ENCODE data around the gene STARD10. TPM values are rescaled to one million over a fixed set of nuclear protein-coding genes. Genes with fewer than 3 reads are reported as not detected.

Gene STARD10
- polyA plus RNA-seq, 2 of the 4 experiments (the other 2 are of a cell fraction), result 21.2 to 23.2 TPM

- Histone ChIP-seq H3K4me2 (no peak overlapping the region), H3K27ac (no peak overlapping the region), H3K4me1 (peaks cover 7% of the 10 kb centered on the region; the same call in 2 of the 3 replicates), H3K4me3 (no peak overlapping the region), H3K9me3 (no peaks in the 10 kb centered on the region)
- DNase-seq (ENCODE audit: low read depth in 1 of 2, low spot score in 1 of 2) (no peak), FAIRE-seq (no peak), ATAC-seq (no peak)
- ChIA-PET CTCF (interaction anchor here (1.2 to 3.3 kb wide), 4 partner anchors 26 to 522 kb away, joined by 3 to 20 read pairs (median 4); no protein-coding TSS in a partner anchor), POLR2A (no interaction called here)
- no peak for TF ChIP-seq JUN (IDR thresholded peaks at IDR 0.05)
- TF ChIP-seq HOXB13 (CRISPR knock-in tag; IDR thresholded peaks at IDR 0.05; ENCODE audit: low read depth), result no peak
- TF ChIP-seq FOSB (CRISPR knock-in tag; IDR thresholded peaks at IDR 0.05), result no peak
- TF ChIP-seq ESRRA (IDR thresholded peaks at IDR 0.05; ENCODE audit: borderline replicate concordance, low read length), result no peak
- no peak for TF ChIP-seq BHLHE40 (IDR thresholded peaks at IDR 0.05; ENCODE audit: low read depth, low read length)
- no peak for TF ChIP-seq ZNF302 (CRISPR knock-in tag; IDR thresholded peaks at IDR 0.05)
- no peak for TF ChIP-seq GATA3 (IDR thresholded peaks at IDR 0.05; ENCODE audit: borderline replicate concordance)
- TF ChIP-seq TP53 (CRISPR knock-in tag; IDR thresholded peaks at IDR 0.05), result no peak
- TF ChIP-seq TFCP2L1 (CRISPR knock-in tag; IDR thresholded peaks at IDR 0.05), result no peak
- no peak for TF ChIP-seq KDM1A (IDR thresholded peaks at IDR 0.05; ENCODE audit: low read depth)
- no peak for TF ChIP-seq RNF2 (IDR thresholded peaks at IDR 0.05; ENCODE audit: borderline replicate concordance, low read depth)
- TF ChIP-seq, protein P1, sequence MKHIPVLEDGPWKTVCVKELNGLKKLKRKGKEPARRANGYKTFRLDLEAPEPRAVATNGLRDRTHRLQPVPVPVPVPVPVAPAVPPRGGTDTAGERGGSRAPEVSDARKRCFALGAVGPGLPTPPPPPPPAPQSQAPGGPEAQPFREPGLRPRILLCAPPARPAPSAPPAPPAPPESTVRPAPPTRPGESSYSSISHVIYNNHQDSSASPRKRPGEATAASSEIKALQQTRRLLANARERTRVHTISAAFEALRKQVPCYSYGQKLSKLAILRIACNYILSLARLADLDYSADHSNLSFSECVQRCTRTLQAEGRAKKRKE (CRISPR knock-in tag; IDR thresholded peaks at IDR 0.05; ENCODE audit: low read depth), result no peak
- TF ChIP-seq RCOR1 (IDR thresholded peaks at IDR 0.05; ENCODE audit: low read depth, low read length), result no peak
- WGBS (ENCODE audit: missing lambda C conversion rate), result 94% methylated on average over 4 of the region's 4 CpGs
Observed at GRCh38 chr11:72767203-72768062, 26.4 kb downstream of the STARD10 start.

- CTCF ChIA-PET, result interaction anchor here (0.6 to 3.3 kb wide), 3 partner anchors 27 to 62 kb away, joined by 3 to 20 read pairs (median 4); no protein-coding TSS in a partner anchor
- DNase-seq (ENCODE audit: low read depth in 1 of 2, low spot score in 1 of 2), result no peak
- ATAC-seq, result no peak; a peak in 1 of 6 replicates
- H3K27ac ChIP-seq, result no peak overlapping the region
- H3K9me3 ChIP-seq, result no peaks in the 10 kb centered on the region
- TF ChIP-seq POLR2A (IDR thresholded peaks at IDR 0.05; ENCODE audit: low read length) (no peak), HOXB5 (CRISPR knock-in tag; IDR thresholded peaks at IDR 0.05) (no peak), NPAS2 (CRISPR knock-in tag; IDR thresholded peaks at IDR 0.05; ENCODE audit: borderline replicate concordance) (no peak), MYC (IDR thresholded peaks at IDR 0.05; ENCODE audit: borderline replicate concordance, low read length) (no peak), KDM1A (IDR thresholded peaks at IDR 0.05; ENCODE audit: low read depth) (no peak), MAZ (IDR thresholded peaks at IDR 0.05; ENCODE audit: borderline replicate concordance, low read depth, low read length) (no peak), SREBF2 (IDR thresholded peaks at IDR 0.05) (no peak), JUN (IDR thresholded peaks at IDR 0.05) (no peak), HOXB13 (CRISPR knock-in tag; IDR thresholded peaks at IDR 0.05; ENCODE audit: low read depth) (no peak), ZNF302 (CRISPR knock-in tag; IDR thresholded peaks at IDR 0.05) (no peak), CTCF (IDR thresholded peaks at IDR 0.05) (no peak), FOXS1 (CRISPR knock-in tag; IDR thresholded peaks at IDR 0.05) (no peak), ZFP36 (IDR thresholded peaks at IDR 0.05; ENCODE audit: borderline replicate concordance, partially characterized antibody) (no peak), POLR2AphosphoS2 (conservative IDR thresholded peaks at IDR 0.05; ENCODE audit: low read length) (no peak), ESRRA (IDR thresholded peaks at IDR 0.05; ENCODE audit: borderline replicate concordance, low read length) (no peak), RNF2 (IDR thresholded peaks at IDR 0.05; ENCODE audit: borderline replicate concordance, low read depth) (no peak), PHF8 (IDR thresholded peaks at IDR 0.05; ENCODE audit: borderline replicate concordance, low read depth) (no peak)
- TF ChIP-seq, protein P1 (CRISPR knock-in tag; IDR thresholded peaks at IDR 0.05; ENCODE audit: low read depth), result no peak
- 75% methylated on average over 12 of the region's 12 CpGs for WGBS (ENCODE audit: missing lambda C conversion rate)
- FAIRE-seq, result no peak
- H3K4me3 ChIP-seq, result no peak overlapping the region
- no peak overlapping the region for H3K4me2 ChIP-seq
- POLR2A ChIA-PET, result interaction anchor here (0.6 kb wide), 1 partner anchor 440 kb away, joined by 3 read pairs; no protein-coding TSS in a partner anchor
- peaks cover 1% of the 10 kb centered on the region; the same call in 1 of the 3 replicates for H3K4me1 ChIP-seq
Observed at GRCh38 chr11:72766152-72766902, 27.5 kb downstream of the STARD10 start.
